ENCODE measurements around the gene SCAF1.

SCAF1 gene

GRCh38 chr19:49684983-49685553, 43.1 kb downstream of the SCAF1 start:
- no peak overlapping the region for H3K4me3 Mint-ChIP-seq
- no peak overlapping the region for H3K27ac Mint-ChIP-seq
- no peaks in the 10 kb centered on the region for H3K9me3 Mint-ChIP-seq
- peaks cover 17% of the 10 kb centered on the region for H3K27me3 Mint-ChIP-seq
- H3K36me3 Mint-ChIP-seq (ENCODE audit: low read depth): peaks cover 92% of the 10 kb centered on the region
- peaks cover 45% of the 10 kb centered on the region for H3K4me1 Mint-ChIP-seq (ENCODE audit: low read depth)
- intact Hi-C loops (cut with micrococcal nuclease): no loop called here

GRCh38 chr19:49685845-49686332, 43.9 kb downstream of the SCAF1 start:
- Mint-ChIP-seq H3K27ac (no peak overlapping the region), H3K4me3 (no peak overlapping the region)

GRCh38 chr19:49686503-49687088, 44.6 kb downstream of the SCAF1 start:
- H3K27me3 Mint-ChIP-seq: peaks cover 32% of the 10 kb centered on the region
- intact Hi-C loops (cut with micrococcal nuclease): no loop called here
- peaks cover 52% of the 10 kb centered on the region for H3K4me1 Mint-ChIP-seq (ENCODE audit: low read depth)
- peaks cover 80% of the 10 kb centered on the region for H3K36me3 Mint-ChIP-seq (ENCODE audit: low read depth)
- H3K4me3 Mint-ChIP-seq: no peak overlapping the region
- peak overlapping the region; percentile 58 for H3K27ac Mint-ChIP-seq
- no peaks in the 10 kb centered on the region for H3K9me3 Mint-ChIP-seq

More at GRCh38 chr19:49685845-49686332, 43.9 kb downstream of the SCAF1 start:
- peaks cover 87% of the 10 kb centered on the region for H3K36me3 Mint-ChIP-seq (ENCODE audit: low read depth)
- H3K9me3 Mint-ChIP-seq: no peaks in the 10 kb centered on the region
- H3K4me1 Mint-ChIP-seq (ENCODE audit: low read depth): peaks cover 49% of the 10 kb centered on the region
- H3K27me3 Mint-ChIP-seq: peaks cover 25% of the 10 kb centered on the region
- intact Hi-C loops (cut with micrococcal nuclease): no loop called here

GRCh38 chr19:49687150-49687549, 45.1 kb downstream of the SCAF1 start:
- Mint-ChIP-seq H3K4me1 (ENCODE audit: low read depth) (peaks cover 52% of the 10 kb centered on the region), H3K36me3 (ENCODE audit: low read depth) (peaks cover 74% of the 10 kb centered on the region), H3K27ac (peak overlapping the region; percentile 58), H3K9me3 (no peaks in the 10 kb centered on the region), H3K27me3 (peaks cover 37% of the 10 kb centered on the region), H3K4me3 (no peak overlapping the region)
- intact Hi-C loops (cut with micrococcal nuclease): no loop called here

GRCh38 chr19:49687566-49688316, 45.7 kb downstream of the SCAF1 start:
- no peak overlapping the region for H3K4me3 Mint-ChIP-seq
- H3K9me3 Mint-ChIP-seq: no peaks in the 10 kb centered on the region
- H3K27ac Mint-ChIP-seq: peak overlapping the region; percentile 58
- intact Hi-C loops (cut with micrococcal nuclease): no loop called here
- H3K27me3 Mint-ChIP-seq: peaks cover 43% of the 10 kb centered on the region
- H3K4me1 Mint-ChIP-seq (ENCODE audit: low read depth): peaks cover 52% of the 10 kb centered on the region
- H3K36me3 Mint-ChIP-seq (ENCODE audit: low read depth): peaks cover 68% of the 10 kb centered on the region

- H3K36me3 Mint-ChIP-seq (ENCODE audit: low read depth): peaks cover 59% of the 10 kb centered on the region
- H3K4me1 Mint-ChIP-seq (ENCODE audit: low read depth): peaks cover 52% of the 10 kb centered on the region
- H3K9me3 Mint-ChIP-seq: no peaks in the 10 kb centered on the region
- peaks cover 52% of the 10 kb centered on the region for H3K27me3 Mint-ChIP-seq
- intact Hi-C loops (cut with micrococcal nuclease): no loop called here
- H3K4me3 Mint-ChIP-seq: no peak overlapping the region
- H3K27ac Mint-ChIP-seq: peak overlapping the region; percentile 61
Observed at GRCh38 chr19:49688531-49689132, 46.6 kb downstream of the SCAF1 start.

- H3K36me3 Mint-ChIP-seq (ENCODE audit: low read depth): peaks cover 52% of the 10 kb centered on the region
- H3K9me3 Mint-ChIP-seq: no peaks in the 10 kb centered on the region
- intact Hi-C loops (cut with micrococcal nuclease): no loop called here
- H3K4me1 Mint-ChIP-seq (ENCODE audit: low read depth): peaks cover 47% of the 10 kb centered on the region
- peaks cover 54% of the 10 kb centered on the region for H3K27me3 Mint-ChIP-seq
- peak within 1 kb of the TSS; percentile 52 for H3K4me3 Mint-ChIP-seq
- H3K27ac Mint-ChIP-seq: peak within 1 kb of the TSS; percentile 61
Observed at GRCh38 chr19:49689133-49690078, 47.4 kb downstream of the SCAF1 start, which contains the start of gene ADM5. TSS of gene ADM5 (plus strand) at chr19:49689594. CDS start at chr19:49689838, 244 bp downstream.

- Mint-ChIP-seq H3K9me3 (no peaks in the 10 kb centered on the region), H3K4me1 (ENCODE audit: low read depth) (peaks cover 47% of the 10 kb centered on the region), H3K27ac (peak overlapping the region; percentile 57), H3K27me3 (peaks cover 58% of the 10 kb centered on the region), H3K4me3 (peak overlapping the region; percentile 52), H3K36me3 (ENCODE audit: low read depth) (peaks cover 44% of the 10 kb centered on the region)
- intact Hi-C loops (cut with micrococcal nuclease): no loop called here
Observed at GRCh38 chr19:49690079-49690655, 48.2 kb downstream of the SCAF1 start.

- H3K36me3 Mint-ChIP-seq (ENCODE audit: low read depth): peaks cover 38% of the 10 kb centered on the region
- H3K27me3 Mint-ChIP-seq: peaks cover 58% of the 10 kb centered on the region
- intact Hi-C loops (cut with micrococcal nuclease): no loop called here
- peaks cover 47% of the 10 kb centered on the region for H3K4me1 Mint-ChIP-seq (ENCODE audit: low read depth)
- H3K27ac Mint-ChIP-seq: peak within 1 kb of the TSS; percentile 57
- no peaks in the 10 kb centered on the region for H3K9me3 Mint-ChIP-seq
- H3K4me3 Mint-ChIP-seq: peak within 1 kb of the TSS; percentile 52
Observed at GRCh38 chr19:49690656-49691242, 48.7 kb downstream of the SCAF1 start, which contains the start of gene CPT1C. TSS of gene CPT1C (plus strand) at chr19:49691116. CDS start at chr19:49692253, 1,137 bp downstream.

- H3K4me1 Mint-ChIP-seq (ENCODE audit: low read depth): peaks cover 47% of the 10 kb centered on the region
- intact Hi-C loops (cut with micrococcal nuclease): no loop called here
- H3K9me3 Mint-ChIP-seq: no peaks in the 10 kb centered on the region
- no peak overlapping the region for H3K27ac Mint-ChIP-seq
- H3K4me3 Mint-ChIP-seq: peak overlapping the region; percentile 52
- peaks cover 31% of the 10 kb centered on the region for H3K36me3 Mint-ChIP-seq (ENCODE audit: low read depth)
- H3K27me3 Mint-ChIP-seq: peaks cover 58% of the 10 kb centered on the region
Observed at GRCh38 chr19:49691243-49692146, 49.5 kb downstream of the SCAF1 start.

- H3K36me3 Mint-ChIP-seq (ENCODE audit: low read depth): peaks cover 24% of the 10 kb centered on the region
- intact Hi-C loops (cut with micrococcal nuclease): no loop called here
- no peak overlapping the region for H3K4me3 Mint-ChIP-seq
- H3K9me3 Mint-ChIP-seq: no peaks in the 10 kb centered on the region
- peaks cover 58% of the 10 kb centered on the region for H3K27me3 Mint-ChIP-seq
- no peak overlapping the region for H3K27ac Mint-ChIP-seq
- peaks cover 42% of the 10 kb centered on the region for H3K4me1 Mint-ChIP-seq (ENCODE audit: low read depth)
Observed at GRCh38 chr19:49692147-49692506, 50.1 kb downstream of the SCAF1 start.

- no peaks in the 10 kb centered on the region for H3K9me3 Mint-ChIP-seq
- no peaks in the 10 kb centered on the region for H3K36me3 Mint-ChIP-seq (ENCODE audit: low read depth)
- no peak overlapping the region for H3K27ac Mint-ChIP-seq
- no peak overlapping the region for H3K4me3 Mint-ChIP-seq
- H3K4me1 Mint-ChIP-seq (ENCODE audit: low read depth): peaks cover 4% of the 10 kb centered on the region
- peaks cover 55% of the 10 kb centered on the region for H3K27me3 Mint-ChIP-seq
- intact Hi-C loops (cut with micrococcal nuclease): no loop called here
Observed at GRCh38 chr19:49696115-49696514, 54.1 kb downstream of the SCAF1 start.
